VCaP (cell line): ENCODE measurements around the gene AKT2.

Experiments used
- H3K27ac ChIP-seq: fragments of 450-650 bp; 2 replicates; pipeline ENCODE4 v1.5.1; 2017
- TF ChIP-seq, protein P1 (sequence below): fragments of 450-650 bp; conservative IDR thresholded peaks from 2 replicates; pipeline ENCODE4 v1.5.1; 2017; ENCODE audit warnings: mild to moderate bottlenecking, moderate library complexity

Gene AKT2

DNA sequence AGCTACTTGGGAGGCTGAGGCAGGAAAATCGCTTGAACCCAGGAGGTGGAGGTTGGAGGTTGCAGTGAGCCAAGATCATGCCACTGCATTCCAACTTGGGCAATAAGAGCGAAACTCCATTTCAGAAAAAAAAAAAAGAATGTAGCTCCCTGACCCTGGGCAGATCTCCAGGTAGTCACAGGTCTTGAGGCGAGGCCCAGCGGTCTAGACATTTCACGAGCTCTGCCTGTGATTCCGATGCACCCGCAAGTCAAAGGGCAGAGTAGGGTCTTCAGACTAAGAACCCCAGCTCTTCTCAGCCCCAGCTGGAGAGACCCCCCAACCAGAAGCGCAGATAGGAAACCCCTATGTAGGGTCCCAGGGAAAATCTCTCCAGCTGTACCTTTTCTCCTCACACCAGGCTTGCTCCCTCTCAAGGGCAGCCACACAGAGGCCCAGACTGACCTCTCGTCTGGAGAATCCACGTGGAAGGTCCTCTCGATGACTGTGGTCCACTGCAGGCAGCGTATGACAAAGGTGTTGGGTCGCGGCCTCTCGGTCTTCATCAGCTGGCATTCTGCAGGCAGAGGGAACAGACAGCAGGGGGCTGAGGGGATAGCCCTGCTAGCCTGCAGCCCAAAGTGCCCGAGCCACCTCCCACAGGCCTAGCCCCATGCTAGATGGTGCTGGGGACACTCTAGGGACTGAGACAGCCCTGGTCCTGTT lies 30.3 kb downstream of the AKT2 start:
- H3K27ac ChIP-seq = peak overlapping the region; percentile 94
- TF ChIP-seq, protein P1, sequence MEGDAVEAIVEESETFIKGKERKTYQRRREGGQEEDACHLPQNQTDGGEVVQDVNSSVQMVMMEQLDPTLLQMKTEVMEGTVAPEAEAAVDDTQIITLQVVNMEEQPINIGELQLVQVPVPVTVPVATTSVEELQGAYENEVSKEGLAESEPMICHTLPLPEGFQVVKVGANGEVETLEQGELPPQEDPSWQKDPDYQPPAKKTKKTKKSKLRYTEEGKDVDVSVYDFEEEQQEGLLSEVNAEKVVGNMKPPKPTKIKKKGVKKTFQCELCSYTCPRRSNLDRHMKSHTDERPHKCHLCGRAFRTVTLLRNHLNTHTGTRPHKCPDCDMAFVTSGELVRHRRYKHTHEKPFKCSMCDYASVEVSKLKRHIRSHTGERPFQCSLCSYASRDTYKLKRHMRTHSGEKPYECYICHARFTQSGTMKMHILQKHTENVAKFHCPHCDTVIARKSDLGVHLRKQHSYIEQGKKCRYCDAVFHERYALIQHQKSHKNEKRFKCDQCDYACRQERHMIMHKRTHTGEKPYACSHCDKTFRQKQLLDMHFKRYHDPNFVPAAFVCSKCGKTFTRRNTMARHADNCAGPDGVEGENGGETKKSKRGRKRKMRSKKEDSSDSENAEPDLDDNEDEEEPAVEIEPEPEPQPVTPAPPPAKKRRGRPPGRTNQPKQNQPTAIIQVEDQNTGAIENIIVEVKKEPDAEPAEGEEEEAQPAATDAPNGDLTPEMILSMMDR = no peak

DNA sequence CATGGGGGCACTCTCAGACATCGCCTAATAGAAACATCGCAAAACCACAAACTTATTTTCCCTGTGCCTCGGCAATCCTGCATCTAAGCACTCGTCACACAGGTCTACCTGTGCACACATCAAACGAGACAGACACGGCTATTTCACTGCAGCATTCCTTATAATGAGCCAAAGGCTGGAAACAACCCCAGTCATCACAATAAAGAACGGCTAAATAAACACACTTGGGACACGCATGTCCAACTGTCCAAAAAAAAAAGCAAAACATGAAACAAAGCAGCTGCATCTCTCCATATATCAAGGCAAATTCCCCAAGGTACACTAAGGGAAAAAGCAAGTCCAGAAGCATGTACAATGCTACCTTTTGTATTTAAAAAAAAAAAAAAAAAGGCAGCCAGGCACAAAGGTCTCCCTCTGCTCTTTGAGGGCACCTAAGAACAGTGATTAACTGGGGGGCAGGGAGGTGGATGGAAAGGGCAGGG lies 31.5 kb downstream of the AKT2 start:
- TF ChIP-seq, protein P1 = no peak
- H3K27ac ChIP-seq = peak overlapping the region; percentile 94

DNA sequence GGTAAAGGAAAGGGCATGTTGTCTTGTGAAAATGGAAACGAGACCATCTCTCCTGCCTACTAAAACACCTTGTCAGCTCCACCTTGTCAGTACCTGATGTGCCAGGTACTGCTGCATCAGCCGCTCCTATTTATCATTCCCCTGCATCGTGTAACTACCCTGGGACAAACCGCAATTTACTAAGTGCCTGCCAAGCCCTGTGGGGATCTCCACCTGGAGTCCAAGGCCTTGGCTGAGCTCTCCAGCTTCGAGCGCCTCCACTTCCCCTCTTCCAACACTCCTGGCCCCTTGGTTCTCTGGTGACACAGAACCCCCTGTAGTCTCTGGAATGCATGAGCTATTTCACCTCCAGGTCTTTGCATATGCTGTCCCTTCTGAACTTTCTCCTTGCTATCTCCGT lies 32.8 kb downstream of the AKT2 start:
- TF ChIP-seq, protein P1 = no peak
- H3K27ac ChIP-seq = peak overlapping the region; percentile 94

DNA sequence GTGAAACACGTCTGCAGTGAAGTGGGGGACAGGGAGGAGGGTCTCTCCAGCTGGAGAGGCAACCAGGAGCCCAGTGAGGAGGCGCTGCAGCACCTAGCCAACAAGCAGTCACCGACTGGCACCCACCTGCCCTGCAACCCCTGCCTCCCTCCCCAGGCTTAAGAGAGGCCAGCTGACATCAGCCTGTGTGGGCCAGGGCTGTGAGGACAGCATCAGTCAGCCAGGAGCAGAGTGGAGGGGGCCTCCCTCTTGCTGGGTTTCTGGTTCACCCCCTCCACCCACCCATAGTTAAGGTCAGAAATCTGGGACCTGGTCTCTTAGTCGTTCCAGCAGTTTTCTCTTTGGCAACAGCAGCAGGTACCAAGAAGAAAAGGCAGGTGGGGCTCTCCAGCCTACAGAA lies 33.2 kb downstream of the AKT2 start:
- peak overlapping the region; percentile 94 for H3K27ac ChIP-seq
- TF ChIP-seq, protein P1 = no peak

DNA sequence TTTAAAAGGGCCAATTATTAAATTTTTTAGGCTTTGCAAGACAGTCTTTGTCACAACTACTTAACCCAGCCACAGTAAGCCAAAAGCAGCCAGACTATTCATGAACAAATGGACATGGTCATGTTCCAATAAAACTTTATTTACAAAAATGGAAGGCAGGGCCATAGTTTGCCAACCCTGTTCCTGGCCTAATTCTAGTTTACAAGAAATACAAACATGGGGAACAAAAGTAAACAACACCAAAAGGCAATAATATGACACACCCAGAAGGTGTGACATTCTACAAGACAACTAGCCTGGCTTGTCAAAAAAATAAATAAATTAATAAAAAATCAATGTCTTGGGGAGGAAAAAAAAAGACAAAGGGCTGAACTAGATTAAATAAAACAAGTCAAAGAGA lies 33.9 kb downstream of the AKT2 start:
- TF ChIP-seq, protein P1 = no peak

DNA sequence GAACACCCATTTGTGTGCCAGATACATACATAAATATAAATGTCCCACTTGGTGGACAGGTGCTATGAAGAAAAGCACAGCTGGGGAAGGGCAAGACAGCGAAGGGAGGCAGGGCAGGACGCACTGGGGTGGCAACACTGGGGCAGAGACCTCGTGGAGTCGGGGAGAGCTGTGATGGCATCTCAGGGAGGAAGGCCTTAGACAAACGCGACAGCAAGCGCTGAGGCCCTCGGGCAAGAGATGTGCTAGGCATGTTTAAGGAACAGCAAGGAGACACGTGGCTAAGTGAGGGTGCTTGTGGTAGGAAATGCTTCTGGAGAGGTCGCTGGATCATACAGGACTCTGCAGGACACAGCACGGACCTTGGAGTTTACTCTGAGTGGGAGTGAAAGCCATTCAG lies 35.4 kb downstream of the AKT2 start:
- H3K27ac ChIP-seq = peak overlapping the region; percentile 94
- TF ChIP-seq, protein P1 = no peak

More for the DNA sequence above, 33.9 kb downstream of the AKT2 start:
- H3K27ac ChIP-seq = peak overlapping the region; percentile 94

DNA sequence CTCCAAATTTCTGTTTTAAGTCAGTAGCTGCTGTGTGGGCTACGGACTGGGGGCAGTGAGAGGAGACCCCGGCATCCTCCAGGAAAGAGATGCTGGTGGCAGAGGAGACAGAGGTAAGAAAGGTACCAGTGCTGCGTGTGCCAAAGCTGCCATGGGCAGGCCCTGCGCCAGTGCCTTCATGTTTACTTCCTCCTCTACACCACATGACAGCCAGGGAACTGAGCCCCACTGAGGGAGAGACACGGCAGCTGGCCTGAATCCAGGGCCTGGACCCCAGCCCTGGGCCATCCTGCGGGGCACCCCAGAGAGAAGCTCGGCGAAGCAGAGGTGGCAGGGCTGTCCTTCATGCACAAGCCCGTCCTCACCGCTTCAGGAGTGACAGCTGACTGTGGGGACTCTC lies 35.9 kb downstream of the AKT2 start:
- TF ChIP-seq, protein P1 = no peak
- peak overlapping the region; percentile 94 for H3K27ac ChIP-seq
